Endodermal cell (in vitro differentiated cells): Measurements from ENCODE around the gene TOPAZ1. TPM values are rescaled to one million over a fixed set of nuclear protein-coding genes. Genes with fewer than 3 reads are reported as not detected.

Experiments used
- DNase-seq: peaks from one replicate; pipeline ENCODE4 v3.0.0-alpha.2; 2017
- H3K27ac ChIP-seq: 2 replicates; pipeline ENCODE4 v1.5.1; 2013; ENCODE audit warnings: mild to moderate bottlenecking, low read depth, low read length, moderate library complexity
- H3K27me3 ChIP-seq: 2 replicates; pipeline ENCODE4 v1.6.1; 2013; ENCODE audit warnings: mild to moderate bottlenecking, low read length, moderate library complexity; ENCODE audit not compliant: insufficient read depth, control insufficient read depth, poor library complexity, severe bottlenecking
- H3K36me3 ChIP-seq: 2 replicates; pipeline ENCODE4 v1.7.0; 2013; ENCODE audit warnings: mild to moderate bottlenecking, low read length, moderate library complexity; ENCODE audit not compliant: control insufficient read depth, insufficient read depth
- H3K4me1 ChIP-seq: one replicate; pipeline ENCODE4 v1.7.0; 2013; ENCODE audit warnings: low read length; ENCODE audit not compliant: control insufficient read depth, insufficient read depth
- H3K4me3 ChIP-seq: 2 replicates; pipeline ENCODE4 v1.5.1; 2013; ENCODE audit warnings: mild to moderate bottlenecking, low read length, moderate library complexity
- H3K9ac ChIP-seq: 2 replicates; pipeline ENCODE4 v1.6.1; 2013; ENCODE audit warnings: mild to moderate bottlenecking, low read length, moderate library complexity; ENCODE audit not compliant: poor library complexity, severe bottlenecking; ENCODE audit errors: extremely low read depth
- H3K9me3 ChIP-seq: 2 replicates; pipeline ENCODE4 v1.6.1; 2013; ENCODE audit warnings: mild to moderate bottlenecking, low read length, moderate library complexity; ENCODE audit not compliant: control insufficient read depth
- H3K27ac Mint-ChIP-seq: 2 replicates; pipeline ENCODE4 v1.8.0; 2020; ENCODE audit warnings: mixed read lengths
- H3K27me3 Mint-ChIP-seq: 2 replicates; pipeline ENCODE4 v1.8.0; 2021; ENCODE audit warnings: mild to moderate bottlenecking, mixed read lengths; ENCODE audit not compliant: insufficient read depth
- H3K36me3 Mint-ChIP-seq: 2 replicates; pipeline ENCODE4 v1.8.0; 2020; ENCODE audit warnings: low read depth, mixed read lengths
- H3K4me1 Mint-ChIP-seq: 2 replicates; pipeline ENCODE4 v1.8.0; 2020; ENCODE audit warnings: mixed read lengths
- H3K4me3 Mint-ChIP-seq: 2 replicates; pipeline ENCODE4 v1.8.0; 2020; ENCODE audit warnings: mild to moderate bottlenecking, moderate library complexity, mixed read lengths
- H3K9me3 Mint-ChIP-seq: 2 replicates; pipeline ENCODE4 v1.8.0; 2020; ENCODE audit warnings: mild to moderate bottlenecking, mixed read lengths
- WGBS, 2 experiments: methylation state at CpG; one replicate each; pipeline versions ENCODE4 v1.1.5 to v1.1.7; 2013; ENCODE audit warnings: missing lambda C conversion rate in 2 of 2, mixed read lengths in 1 of 2; ENCODE audit not compliant: insufficient coverage in 1 of 2, insufficient read length in 1 of 2; 5-methylcytosine and 5-hydroxymethylcytosine counted together
- total RNA-seq, 2 donors: library from RNA; stranded (reverse); fragmentation: NEBNext Ultra II Directional in 1 of 2; extraction: Animal tissue kit (Norgen Biotek cat#: 25700) in 1 of 2; gene quantifications; 2 replicates in 1 of 2; 3 replicates in 1 of 2; pipeline ENCODE4 v1.2.1, GENCODE V29; 2021
- TF ChIP-seq, protein P1 (sequence below): fragments of 200-600 bp; sonication (generic); conservative IDR thresholded peaks from 2 replicates; pipeline ENCODE4 v1.5.0; 2021; ENCODE audit warnings: antibody characterized with exemption, mild to moderate bottlenecking

The TOPAZ1 gene
- total RNA-seq, 2 donors from 2014 or later = not detected

DNA sequence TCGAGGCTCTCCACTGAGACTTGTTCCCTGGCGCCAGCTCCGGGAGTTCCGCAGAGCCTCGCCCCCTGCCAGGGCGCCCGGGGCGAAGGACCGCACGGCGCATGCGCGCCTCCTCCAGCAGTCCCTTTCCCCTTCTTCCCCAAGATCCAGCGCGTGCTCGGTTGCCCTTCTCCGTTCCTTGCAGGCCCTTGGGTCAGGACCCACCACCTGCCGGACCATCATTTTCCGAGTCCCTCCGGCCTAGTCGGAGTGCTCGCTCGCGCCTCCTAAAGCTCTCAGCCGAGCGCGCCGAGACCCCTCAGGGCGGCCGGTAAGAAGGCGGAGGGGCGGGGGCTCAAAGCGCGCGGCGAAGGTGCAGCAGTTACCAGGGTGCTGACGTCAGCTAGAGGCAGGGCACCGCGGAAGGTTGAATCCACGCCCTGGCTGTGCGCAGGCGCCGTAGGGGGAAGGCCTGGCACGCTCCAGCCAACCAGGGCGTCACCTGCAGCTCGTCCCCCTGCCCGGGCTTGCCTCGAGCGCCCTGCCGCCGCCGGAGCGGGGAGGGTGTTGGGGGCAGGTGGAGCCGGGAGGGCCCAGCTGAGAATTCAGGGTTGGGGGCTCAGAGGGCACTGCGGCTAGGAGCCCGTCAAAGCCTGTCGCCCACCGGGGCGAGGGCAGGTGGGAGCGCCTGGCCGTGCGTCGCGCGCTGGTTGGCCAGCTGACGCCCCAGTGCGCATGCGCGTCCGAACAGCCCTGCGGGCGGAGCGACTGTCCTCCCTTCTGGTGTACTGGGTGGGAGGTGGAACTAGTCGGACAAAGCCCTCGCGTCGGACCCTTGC is 96.5 kb downstream of the TOPAZ1 start, which contains the start of gene TCAIM:
Gene TCAIM (plus strand): TSS at position 757 of the 818 bp plus-strand sequence. CDS start 16,017 bp downstream, outside the sequence.
- DNase-seq = peak; percentile 99
- peaks cover 2% of the 10 kb centered on the region for H3K36me3 Mint-ChIP-seq
- peaks cover 6% of the 10 kb centered on the region for H3K27me3 Mint-ChIP-seq
- TF ChIP-seq, protein P1, sequence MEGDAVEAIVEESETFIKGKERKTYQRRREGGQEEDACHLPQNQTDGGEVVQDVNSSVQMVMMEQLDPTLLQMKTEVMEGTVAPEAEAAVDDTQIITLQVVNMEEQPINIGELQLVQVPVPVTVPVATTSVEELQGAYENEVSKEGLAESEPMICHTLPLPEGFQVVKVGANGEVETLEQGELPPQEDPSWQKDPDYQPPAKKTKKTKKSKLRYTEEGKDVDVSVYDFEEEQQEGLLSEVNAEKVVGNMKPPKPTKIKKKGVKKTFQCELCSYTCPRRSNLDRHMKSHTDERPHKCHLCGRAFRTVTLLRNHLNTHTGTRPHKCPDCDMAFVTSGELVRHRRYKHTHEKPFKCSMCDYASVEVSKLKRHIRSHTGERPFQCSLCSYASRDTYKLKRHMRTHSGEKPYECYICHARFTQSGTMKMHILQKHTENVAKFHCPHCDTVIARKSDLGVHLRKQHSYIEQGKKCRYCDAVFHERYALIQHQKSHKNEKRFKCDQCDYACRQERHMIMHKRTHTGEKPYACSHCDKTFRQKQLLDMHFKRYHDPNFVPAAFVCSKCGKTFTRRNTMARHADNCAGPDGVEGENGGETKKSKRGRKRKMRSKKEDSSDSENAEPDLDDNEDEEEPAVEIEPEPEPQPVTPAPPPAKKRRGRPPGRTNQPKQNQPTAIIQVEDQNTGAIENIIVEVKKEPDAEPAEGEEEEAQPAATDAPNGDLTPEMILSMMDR = no peak
- WGBS, 2 experiments = 0% methylated on average over 14 to 77 of the region's 77 CpGs
- no peaks in the 10 kb centered on the region for H3K9me3 ChIP-seq
- peak within 1 kb of the TSS; percentile 99 for H3K27ac Mint-ChIP-seq
- H3K4me3 Mint-ChIP-seq = peak within 1 kb of the TSS; percentile 88
- H3K4me1 ChIP-seq = peaks cover 3% of the 10 kb centered on the region
- H3K9me3 Mint-ChIP-seq = no peaks in the 10 kb centered on the region
- H3K9ac ChIP-seq = peak within 1 kb of the TSS; percentile 66
- no peaks in the 10 kb centered on the region for H3K27me3 ChIP-seq
- H3K4me3 ChIP-seq = peak within 1 kb of the TSS; percentile 95
- H3K36me3 ChIP-seq = no peaks in the 10 kb centered on the region
- H3K4me1 Mint-ChIP-seq = peaks cover 21% of the 10 kb centered on the region
- peak within 1 kb of the TSS; percentile 95 for H3K27ac ChIP-seq

DNA sequence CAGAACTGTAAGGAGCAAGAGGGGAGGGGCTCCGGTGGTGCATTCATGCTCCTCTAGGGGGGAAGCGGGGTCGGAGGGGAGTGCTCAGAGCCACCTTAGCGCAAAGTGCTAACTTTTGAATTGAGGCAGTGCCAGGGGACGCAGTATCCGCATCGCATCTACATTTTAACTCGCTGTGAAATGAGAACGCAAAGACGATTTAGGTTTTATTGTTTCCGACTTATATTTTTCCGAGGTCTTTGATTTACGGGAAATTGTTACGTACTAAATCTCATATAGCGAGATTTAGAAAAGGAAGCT is 97.1 kb downstream of the TOPAZ1 start:
- no peaks in the 10 kb centered on the region for H3K9me3 ChIP-seq
- WGBS, 2 experiments = 0% methylated on average over 15 of the region's 15 CpGs
- Mint-ChIP-seq H3K36me3 (peaks cover 2% of the 10 kb centered on the region), H3K9me3 (no peaks in the 10 kb centered on the region), H3K27ac (peak overlapping the region; percentile 97), H3K27me3 (peaks cover 4% of the 10 kb centered on the region), H3K4me3 (peak overlapping the region; percentile 88), H3K4me1 (peaks cover 21% of the 10 kb centered on the region)
- TF ChIP-seq, protein P1 = peak; percentile 34
- H3K36me3 ChIP-seq = no peaks in the 10 kb centered on the region
- no peaks in the 10 kb centered on the region for H3K27me3 ChIP-seq
- H3K9ac ChIP-seq = peak overlapping the region; percentile 66
- H3K4me3 ChIP-seq = peak overlapping the region; percentile 95
- no peak for DNase-seq
- peaks cover 3% of the 10 kb centered on the region for H3K4me1 ChIP-seq
- peak overlapping the region; percentile 95 for H3K27ac ChIP-seq

DNA sequence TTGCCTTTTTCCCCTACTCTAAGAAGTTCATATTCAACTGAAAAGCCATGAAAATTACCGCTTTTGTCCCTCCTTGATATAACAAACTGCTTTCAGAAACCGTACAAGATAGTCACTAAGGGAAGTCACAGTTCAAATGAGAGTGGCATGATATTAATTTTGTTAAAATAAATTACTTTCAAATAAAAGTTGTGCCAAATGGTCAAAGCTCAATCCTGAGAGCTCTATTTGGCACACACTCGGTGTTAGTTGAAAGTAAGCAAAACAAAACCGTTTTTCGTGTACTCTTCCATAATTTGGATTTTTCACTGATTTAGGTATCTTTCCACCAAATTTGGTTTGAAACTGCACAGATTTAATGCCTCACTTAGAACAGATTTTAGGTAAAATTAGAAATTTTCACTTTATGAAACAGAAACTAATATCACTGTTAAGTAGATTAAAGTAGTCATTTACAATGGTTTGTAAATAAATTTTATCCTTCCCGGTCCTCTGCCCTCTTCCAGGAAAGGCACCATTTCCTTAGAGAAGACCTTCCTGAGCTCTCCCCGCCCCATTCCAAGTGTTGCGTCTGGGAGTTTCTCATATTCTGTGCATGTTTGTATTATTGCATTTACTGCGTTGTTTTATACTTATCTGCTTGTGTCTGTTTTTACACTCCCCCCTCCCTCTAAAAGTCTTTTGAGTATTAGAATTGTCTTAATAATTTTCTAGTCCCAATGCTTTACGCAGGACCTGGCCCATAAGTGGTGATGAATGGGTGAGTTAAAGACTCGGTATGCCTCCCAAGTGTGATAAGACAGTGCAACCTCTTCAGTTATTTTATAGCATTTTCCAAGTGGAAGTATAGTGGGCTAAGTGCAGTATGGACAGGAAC is 97.7 kb downstream of the TOPAZ1 start:
- WGBS, 2 experiments = 33 to 46% methylated on average over 6 to 10 of the region's 11 CpGs
- peak overlapping the region; percentile 97 for H3K27ac Mint-ChIP-seq
- Histone ChIP-seq H3K4me1 (peaks cover 3% of the 10 kb centered on the region), H3K36me3 (no peaks in the 10 kb centered on the region), H3K9me3 (peaks cover 2% of the 10 kb centered on the region), H3K27ac (peak overlapping the region; percentile 95), H3K4me3 (peak overlapping the region; percentile 95), H3K27me3 (no peaks in the 10 kb centered on the region), H3K9ac (peak overlapping the region; percentile 66)
- peaks cover under 1% of the 10 kb centered on the region for H3K27me3 Mint-ChIP-seq
- TF ChIP-seq, protein P1 = no peak
- no peak for DNase-seq
- H3K4me1 Mint-ChIP-seq = peaks cover 21% of the 10 kb centered on the region
- H3K36me3 Mint-ChIP-seq = peaks cover 2% of the 10 kb centered on the region
- peaks cover 4% of the 10 kb centered on the region for H3K9me3 Mint-ChIP-seq
- H3K4me3 Mint-ChIP-seq = peak overlapping the region; percentile 88
